Smooth muscle cell of the brain vasculature (primary cell): ENCODE results near the gene PDLIM4.

Experiments
- DNase-seq: peaks from one replicate; pipeline ENCODE4 v3.0.0-alpha.2; 2012; ENCODE audit warnings: low read depth, low spot score

The PDLIM4 gene

DNA sequence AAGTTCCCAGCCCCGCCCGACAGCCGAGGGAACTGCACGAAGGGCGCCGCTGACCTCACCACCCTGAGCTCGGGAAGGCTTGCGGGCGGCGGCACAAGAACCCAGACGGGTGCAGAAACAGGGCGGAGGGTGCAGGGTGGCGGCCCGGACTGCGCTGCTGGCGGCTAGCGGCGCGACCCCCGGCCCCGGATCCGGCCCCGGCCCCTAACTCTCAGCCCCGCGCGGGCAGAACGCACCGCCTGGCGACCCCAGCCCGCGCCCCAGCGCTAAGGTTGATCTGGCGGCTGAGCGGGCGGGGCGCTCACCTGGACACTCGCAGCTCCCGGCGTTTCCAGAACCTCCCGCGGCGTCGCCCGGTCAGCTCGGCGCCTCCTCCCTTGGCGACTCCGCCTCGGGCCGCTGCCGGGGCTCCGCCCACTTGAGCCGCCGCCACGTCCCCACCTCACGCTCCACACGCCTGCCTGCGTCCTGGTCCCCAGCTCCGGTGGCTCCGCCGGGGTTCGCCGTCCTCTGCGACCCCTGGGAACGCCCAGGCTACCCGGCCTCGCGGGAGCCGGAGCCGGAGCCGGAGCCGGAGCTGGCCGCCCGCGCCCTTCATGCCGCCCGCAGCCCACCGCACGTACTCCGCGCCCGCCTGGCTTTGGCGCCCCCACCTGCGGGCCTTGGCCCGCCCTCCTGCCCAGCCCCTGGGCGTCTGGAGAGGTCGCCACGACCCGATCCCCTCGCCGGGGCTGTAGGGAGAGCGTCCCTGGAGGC, 29.8 kb upstream of the PDLIM4 start, which contains the start of gene P4HA2:
Gene P4HA2, minus strand, starts transcription at position 369 of the 756 bp plus-strand sequence. CDS start 9,227 bp downstream, outside the sequence.
- DNase-seq = no peak

GRCh38 chr5:132228241-132229035, 29.1 kb upstream of the PDLIM4 start:
- no peak for DNase-seq

DNA sequence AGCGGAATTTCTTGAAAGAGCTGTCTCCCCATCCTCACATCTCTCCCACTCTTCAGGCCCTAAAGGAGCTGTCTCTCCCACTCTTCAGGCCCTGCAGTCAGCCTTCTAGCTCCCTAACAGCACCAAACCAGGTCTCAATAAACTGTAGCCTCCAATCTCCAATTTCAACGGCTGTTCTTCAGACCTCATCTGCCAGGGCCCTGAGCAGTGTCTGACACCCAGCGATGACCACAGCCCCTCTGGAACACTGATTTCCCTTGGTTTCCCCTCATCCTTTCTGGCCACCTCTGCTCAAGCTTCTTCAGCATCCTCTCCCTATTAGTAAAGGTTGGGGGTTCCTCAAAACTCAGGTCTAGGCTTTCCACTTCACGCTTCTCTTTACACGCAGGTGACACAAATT, 28.3 kb upstream of the PDLIM4 start:
- no peak for DNase-seq

DNA sequence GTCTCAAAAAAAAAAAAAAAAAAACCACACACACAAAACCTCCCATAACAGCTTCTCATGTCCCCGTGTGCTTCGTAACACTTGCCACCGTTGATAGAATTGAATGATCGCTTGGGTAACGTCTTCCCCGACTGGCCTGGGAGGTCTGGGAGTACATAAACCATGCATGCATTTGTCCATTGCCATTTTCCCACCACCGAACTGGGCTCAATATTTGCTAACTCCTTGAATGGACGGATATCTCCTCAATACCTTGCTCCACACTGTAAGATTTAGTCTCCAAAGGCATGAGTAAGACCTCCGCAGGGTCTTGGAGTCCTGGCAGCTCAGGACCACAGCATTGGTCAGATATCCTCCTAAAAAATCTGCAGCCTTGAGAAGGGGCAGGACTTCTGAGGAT, 26.6 kb upstream of the PDLIM4 start:
- DNase-seq = no peak

DNA sequence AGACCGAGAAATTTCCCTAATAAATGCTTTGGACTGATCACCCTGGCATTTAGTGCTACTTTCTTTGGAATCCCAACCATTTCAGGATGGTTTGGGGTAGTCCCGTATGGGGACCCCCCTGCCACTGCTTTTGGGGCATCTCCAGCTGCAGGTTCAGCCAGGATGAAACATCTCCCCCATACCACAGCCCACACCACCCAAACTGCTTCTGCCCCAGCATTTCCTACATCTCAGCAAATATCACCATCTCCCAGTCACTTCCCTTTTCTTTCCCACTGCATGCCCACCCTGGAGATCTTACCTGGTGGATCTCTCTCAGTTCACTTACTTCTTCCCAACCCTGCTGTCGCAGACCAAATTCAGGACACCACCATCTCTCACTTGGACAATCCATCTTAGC, 25.0 kb upstream of the PDLIM4 start:
- no peak for DNase-seq

- no peak for DNase-seq
Measured at GRCh38 chr5:132233081-132233480, 24.4 kb upstream of the PDLIM4 start.

DNA sequence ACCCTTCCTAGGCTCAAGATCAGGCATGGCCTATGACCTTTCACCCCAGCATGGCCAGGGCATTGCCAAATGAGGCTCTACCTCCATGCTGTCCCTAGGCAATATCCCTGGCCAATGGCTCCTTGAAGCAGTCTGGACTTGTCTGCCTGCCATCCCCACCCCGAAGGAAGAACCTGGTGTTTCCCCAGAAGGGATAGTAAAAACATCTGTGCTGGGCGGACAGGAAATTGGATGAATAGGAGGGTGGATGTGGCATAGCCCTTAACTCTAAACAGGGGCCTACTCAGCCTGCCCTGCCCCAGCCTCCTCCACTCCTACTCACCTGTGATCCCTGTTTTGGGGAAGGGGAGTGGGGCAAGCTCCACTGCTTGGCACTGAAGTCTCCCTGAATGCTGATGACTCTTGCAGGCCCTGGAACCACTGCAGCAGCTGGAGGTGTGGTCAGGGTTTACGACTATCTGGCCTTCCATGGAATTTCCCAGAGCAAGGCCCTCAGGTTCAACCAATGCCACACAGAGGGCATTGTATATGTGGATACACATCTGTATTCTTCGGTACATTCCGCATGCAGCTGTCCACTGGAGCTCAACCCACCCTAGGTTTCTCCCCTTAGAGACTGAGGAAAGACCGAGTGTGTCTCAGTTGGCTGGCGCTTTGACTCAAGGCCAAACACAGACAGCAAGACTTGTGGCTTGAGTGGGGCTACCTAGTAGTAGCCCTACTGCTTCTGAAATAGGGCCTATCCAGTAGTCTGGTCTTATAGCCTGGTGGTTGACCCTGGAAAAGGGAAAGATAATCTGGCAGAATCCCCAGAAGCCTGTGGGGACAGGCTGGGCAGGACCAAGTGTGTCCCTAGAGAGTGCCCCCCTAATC, 23.4 kb upstream of the PDLIM4 start:
- no peak for DNase-seq

GRCh38 chr5:132234684-132235062, 22.8 kb upstream of the PDLIM4 start:
- DNase-seq = no peak

- no peak for DNase-seq
Measured at GRCh38 chr5:132235340-132235739, 22.2 kb upstream of the PDLIM4 start.

GRCh38 chr5:132237141-132237540, 20.4 kb upstream of the PDLIM4 start:
- no peak for DNase-seq

DNA sequence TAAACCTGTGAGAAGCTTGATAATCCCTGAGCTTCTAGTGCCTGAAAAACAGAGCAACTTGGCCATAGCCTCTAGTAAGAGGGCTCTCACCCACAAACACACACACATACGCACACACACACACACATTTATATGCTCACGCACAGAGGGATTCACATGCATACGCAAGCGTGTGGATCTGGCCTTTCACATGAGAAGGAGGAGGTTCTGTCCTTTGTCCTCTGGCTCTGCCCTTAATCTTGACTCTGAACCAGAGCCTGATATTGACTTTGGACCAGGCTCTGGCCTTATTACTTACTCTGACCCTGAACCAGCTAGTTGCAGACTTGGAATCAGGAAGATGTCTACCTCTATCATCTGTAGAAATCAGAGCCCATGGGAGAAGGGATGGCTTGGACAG, 19.8 kb upstream of the PDLIM4 start:
- DNase-seq = no peak

DNA sequence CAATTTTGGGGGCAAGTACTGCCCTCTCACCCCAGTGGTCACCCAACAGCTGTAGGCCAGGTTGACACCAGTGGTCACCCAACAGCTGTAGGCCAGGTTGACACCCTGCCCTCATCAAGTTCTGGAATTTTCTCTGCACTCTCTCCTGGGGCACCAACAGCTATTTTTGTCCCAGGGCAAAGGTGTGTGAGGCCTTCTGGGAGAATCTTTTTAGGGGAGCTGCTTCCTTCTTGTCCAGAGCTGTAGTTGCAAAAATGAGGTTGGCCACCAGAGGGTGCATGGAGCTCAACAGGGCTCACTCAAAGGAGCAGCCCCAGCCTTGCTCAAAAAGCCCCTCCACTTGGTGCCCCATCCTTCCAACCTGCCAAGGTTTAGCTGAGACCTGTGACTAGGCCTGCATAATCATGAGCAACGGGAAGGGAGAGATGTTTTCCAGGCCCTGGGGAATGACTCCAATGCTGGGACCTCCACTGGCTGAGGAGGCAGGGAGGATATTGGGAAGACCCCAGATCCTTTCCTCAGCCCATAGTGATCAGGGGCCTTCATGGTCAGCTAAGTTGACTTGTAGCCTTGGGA, 19.2 kb upstream of the PDLIM4 start:
- no peak for DNase-seq

- DNase-seq = no peak
Measured at GRCh38 chr5:132238901-132239500, 18.5 kb upstream of the PDLIM4 start.

- no peak for DNase-seq
Measured at GRCh38 chr5:132239776-132240175, 17.7 kb upstream of the PDLIM4 start.

DNA sequence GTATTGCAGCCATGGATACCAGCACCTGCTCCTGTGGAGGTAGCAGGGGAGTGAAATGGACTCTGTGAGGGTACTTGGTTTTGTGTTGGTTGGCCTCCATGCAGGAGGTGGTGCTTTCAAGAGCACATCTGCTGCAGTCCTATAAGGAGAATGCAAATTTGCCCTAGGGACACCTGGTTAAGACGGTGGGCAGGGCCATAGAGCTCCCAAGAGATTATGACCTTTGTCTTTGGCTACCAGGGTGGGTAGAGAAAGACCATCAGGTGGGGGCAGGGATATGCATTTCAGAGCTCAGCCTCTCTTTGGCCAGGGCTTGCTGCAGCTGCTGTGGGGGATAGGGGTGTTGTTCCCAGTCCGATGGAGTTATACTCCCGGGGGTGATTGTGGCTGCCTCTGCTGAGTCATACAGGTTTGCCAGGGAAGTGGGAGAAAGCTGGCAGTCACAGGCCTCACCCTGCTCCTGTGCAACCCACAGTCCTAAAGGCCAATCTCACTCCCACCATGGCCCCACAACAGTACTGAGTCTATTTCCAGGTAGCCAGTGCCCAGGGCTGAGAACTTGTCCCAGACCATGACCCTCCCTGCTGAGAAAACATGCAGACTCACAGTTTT, 14.0 kb upstream of the PDLIM4 start:
- DNase-seq = no peak

DNA sequence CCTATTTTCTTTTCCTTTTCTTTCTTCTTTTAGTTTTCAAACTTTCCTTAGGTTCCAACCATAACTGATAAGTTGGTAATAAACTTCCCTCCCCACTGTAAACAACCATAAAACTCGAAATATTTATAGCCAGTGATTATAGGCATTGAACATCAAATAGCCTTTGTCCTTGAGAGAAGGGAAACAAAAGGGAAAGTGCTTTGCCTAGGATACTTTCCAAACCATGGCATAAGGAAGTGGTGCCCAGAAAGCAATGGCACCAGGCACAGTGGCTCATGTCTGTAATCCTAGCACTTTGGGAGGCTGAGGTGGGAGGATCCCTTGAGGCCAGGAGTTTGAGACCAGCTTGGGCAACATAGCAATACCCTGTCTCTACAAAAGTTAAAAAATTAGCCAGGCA, 11.9 kb upstream of the PDLIM4 start:
- no peak for DNase-seq

DNA sequence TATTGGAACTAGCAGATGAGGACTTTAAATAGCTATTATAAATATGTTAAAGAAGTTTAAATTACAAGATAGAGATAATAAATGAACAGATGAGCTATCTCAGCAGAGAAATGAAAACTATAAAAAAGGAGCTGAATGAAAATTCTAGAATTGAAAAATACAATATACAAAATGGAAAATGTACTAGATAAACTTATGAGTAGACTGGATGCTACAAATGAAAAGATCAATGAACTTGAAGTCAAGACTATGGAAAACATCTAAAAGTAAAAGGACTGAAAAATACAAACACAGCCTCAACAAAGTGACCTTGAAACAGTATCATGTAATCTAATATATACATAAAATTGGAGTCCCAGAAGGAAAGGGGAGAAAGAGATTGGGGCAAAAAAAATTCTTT, 10.7 kb upstream of the PDLIM4 start:
- no peak for DNase-seq

GRCh38 chr5:132250547-132250946, 6.9 kb upstream of the PDLIM4 start:
- no peak for DNase-seq

GRCh38 chr5:132251220-132251725, 6.2 kb upstream of the PDLIM4 start:
- DNase-seq = no peak

DNA sequence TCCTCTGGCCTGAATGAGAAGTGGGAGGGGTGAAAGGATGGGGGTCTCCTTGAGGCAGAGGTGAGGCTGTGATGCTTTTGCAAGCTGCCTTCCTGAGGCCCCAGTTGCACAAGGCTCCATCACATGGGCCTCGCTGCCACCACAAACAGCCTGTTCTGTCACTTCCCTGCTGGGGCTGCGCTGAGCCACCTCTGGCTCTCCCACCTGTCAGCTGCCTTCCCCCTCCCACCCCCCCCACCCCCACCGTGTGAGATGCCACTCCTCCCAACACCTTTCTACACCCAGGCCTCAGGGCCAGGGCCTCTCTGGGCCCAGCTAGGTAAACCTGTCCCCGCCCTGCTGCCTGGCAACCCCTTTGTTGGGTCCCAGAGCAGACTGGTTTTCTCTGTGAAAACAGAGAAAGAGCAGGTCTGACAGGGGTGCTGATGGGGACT, 4.5 kb upstream of the PDLIM4 start:
- DNase-seq = no peak
